GM12874 (cell line): ENCODE measurements around the gene LYRM4.

ENCODE experiments used
- TF ChIP-seq, protein P1 (sequence below): IDR thresholded peaks from 2 replicates; pipeline ENCODE4 v1.5.1; 2011; ENCODE audit warnings: low read depth, mild to moderate bottlenecking, control low read depth, low read length, moderate library complexity; ENCODE audit not compliant: insufficient read depth

The LYRM4 gene

DNA sequence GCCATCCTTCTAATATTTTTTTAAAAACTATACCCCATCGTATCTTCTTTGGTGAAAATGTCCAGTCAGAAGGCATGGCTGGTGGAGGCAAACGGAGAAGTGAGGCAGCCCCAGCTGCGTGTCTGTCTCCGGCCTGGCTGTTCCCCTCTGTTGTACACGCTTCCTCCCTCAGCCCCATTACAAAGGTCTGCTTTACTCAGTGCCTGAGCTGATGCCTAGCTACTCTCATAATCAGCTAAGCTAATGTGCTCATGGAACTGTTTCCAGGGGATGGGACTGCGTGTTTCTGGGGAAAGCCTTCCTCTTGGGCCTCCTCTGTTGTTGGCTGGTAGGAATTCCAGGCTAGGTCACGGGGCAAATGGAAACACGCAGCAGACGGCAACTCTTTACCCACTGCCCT lies 108.3 kb downstream of the LYRM4 start:
- TF ChIP-seq, protein P1, sequence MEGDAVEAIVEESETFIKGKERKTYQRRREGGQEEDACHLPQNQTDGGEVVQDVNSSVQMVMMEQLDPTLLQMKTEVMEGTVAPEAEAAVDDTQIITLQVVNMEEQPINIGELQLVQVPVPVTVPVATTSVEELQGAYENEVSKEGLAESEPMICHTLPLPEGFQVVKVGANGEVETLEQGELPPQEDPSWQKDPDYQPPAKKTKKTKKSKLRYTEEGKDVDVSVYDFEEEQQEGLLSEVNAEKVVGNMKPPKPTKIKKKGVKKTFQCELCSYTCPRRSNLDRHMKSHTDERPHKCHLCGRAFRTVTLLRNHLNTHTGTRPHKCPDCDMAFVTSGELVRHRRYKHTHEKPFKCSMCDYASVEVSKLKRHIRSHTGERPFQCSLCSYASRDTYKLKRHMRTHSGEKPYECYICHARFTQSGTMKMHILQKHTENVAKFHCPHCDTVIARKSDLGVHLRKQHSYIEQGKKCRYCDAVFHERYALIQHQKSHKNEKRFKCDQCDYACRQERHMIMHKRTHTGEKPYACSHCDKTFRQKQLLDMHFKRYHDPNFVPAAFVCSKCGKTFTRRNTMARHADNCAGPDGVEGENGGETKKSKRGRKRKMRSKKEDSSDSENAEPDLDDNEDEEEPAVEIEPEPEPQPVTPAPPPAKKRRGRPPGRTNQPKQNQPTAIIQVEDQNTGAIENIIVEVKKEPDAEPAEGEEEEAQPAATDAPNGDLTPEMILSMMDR: no peak

DNA sequence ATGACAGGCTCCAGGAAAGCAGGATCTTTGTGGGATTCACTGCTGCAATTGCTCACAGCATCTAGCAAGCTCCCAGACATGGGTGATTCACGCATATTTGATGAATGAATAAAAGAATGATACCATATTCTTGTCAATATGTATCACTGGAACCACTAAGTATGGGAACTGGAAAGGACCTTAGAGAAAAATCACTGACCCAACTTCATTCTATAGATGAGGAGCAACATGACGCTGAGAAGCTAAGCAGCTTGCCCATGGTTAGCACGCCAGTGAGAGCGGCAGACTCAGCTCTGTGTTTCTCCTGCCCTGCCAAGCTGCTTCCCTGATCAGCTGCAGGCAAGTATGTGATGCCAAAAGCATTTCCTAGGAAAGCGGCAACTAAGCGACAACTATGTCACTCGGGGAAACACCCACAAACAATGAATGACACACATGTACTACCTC lies 108.8 kb downstream of the LYRM4 start:
- TF ChIP-seq, protein P1: no peak

GRCh38 chr6:5151360-5151954 lies 109.3 kb downstream of the LYRM4 start:
- TF ChIP-seq, protein P1: no peak

DNA sequence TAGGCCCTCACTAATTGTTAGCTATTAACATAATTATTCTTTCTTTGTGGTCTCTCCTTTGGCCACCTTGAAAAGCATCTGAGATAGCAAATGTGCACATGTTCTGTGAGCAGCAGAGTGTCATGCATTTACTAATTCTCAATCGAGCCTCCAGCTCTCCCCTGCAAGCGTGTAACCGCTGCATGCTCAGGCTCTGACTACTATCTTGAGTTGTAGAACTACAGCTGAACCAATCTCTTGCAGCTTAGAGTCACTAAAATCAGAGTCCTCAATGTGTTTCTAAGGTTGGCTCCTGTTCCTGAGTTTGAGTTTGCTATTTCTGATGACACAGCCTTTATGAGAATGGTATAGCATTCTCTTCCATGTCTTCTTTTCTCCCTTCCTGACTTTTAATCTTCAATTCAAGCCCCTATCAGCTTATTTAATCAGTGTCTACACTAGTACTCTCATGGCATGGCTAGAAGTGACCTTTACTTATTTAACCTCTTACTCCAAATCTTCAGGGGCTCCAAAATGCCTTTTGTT lies 110.1 kb downstream of the LYRM4 start:
- TF ChIP-seq, protein P1: no peak

DNA sequence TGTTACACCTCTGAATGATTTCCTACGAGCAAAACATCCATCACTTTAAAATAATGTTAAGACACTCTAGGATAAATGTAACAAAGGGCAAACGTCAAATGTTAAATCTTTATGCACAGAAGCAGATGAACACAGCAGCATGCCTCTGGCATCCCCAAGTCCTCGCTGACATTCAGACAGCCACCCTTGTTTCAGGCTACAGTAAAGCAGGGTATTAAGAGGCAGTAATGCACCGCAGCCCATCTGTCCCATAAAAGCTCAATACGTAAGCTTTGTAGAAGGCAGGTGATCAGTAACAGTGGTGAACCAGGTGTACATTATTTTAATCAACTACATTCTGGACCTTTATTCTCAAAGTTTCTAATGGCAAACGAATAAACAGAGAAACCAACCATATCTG lies 110.9 kb downstream of the LYRM4 start:
- TF ChIP-seq, protein P1: no peak

DNA sequence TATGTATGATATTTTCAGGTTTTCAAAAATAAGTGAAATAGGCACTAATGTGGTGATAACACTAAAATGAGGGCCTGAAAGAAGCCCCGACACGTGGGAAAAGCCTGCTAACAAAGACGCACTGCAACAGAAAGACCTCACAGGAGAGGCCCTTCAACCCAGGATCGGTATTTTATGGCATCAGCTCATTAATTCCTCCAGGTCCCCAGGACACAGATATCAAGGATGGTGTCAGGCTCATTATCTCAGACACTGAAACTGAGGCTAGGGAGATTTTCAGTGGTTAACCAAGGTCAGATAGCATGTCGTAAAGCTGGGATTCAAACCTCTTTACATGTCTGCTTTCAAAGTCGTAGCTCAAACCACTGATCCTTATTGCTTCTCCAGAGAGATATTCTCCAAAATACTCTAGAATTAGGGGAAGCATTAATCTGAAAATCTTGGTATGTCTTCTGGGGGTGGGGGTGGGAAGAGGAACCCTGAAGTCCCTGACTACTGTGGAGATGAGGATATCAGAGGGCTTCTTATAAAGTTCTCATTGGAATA lies 111.5 kb downstream of the LYRM4 start:
- TF ChIP-seq, protein P1: no peak

- TF ChIP-seq, protein P1: no peak
These were observed 114.4 kb downstream of the LYRM4 start for GRCh38 chr6:5146398-5146797.
